Heart left ventricle (tissue), 16 donors: Measurements from ENCODE around the gene CPT2. TPM values are rescaled to one million over a fixed set of nuclear protein-coding genes. Genes with fewer than 3 reads are reported as not detected.

Experiments used
- ATAC-seq, 4 donors: fragments of 200-7000 bp; cut with Tn5 transposase; one replicate each; pipeline ENCODE4 v1.9.1; 2020 to 2022; ENCODE audit warnings: moderate library complexity in 4 of 4, mild to moderate bottlenecking in 3 of 4, moderate number of reproducible peaks in 1 of 4
- DNase-seq, 5 donors: peaks; one replicate each; pipeline ENCODE4 v3.0.0-alpha.2; 2020
- H3K27ac ChIP-seq, 12 donors: fragments of 200-600 bp; sonication (generic) in 4 of 12; one replicate each; pipeline versions ENCODE4 v1.5.0 to v1.8.0; 2016 to 2022; ENCODE audit warnings: mild to moderate bottlenecking in 2 of 12
- H3K27me3 ChIP-seq, 9 donors: fragments of 200-600 bp; sonication (generic) in 2 of 9; one replicate each; pipeline versions ENCODE4 v1.5.1 to v1.8.0; 2016 to 2022; ENCODE audit warnings: mild to moderate bottlenecking in 3 of 9
- H3K36me3 ChIP-seq, 9 donors: fragments of 200-600 bp; sonication (generic) in 2 of 9; one replicate each; pipeline versions ENCODE4 v1.5.0 to v1.8.0; 2018 to 2022; ENCODE audit warnings: mild to moderate bottlenecking in 2 of 9
- H3K4me1 ChIP-seq, 12 donors: fragments of 200-600 bp; sonication (generic) in 4 of 12; one replicate each; pipeline versions ENCODE4 v1.5.0 to v1.8.0; 2016 to 2022; ENCODE audit warnings: mild to moderate bottlenecking in 3 of 12
- H3K4me3 ChIP-seq, 12 donors: fragments of 200-600 bp; sonication (generic) in 4 of 12; one replicate each; pipeline versions ENCODE4 v1.5.0 to v1.8.0; 2017 to 2022; ENCODE audit warnings: mild to moderate bottlenecking in 9 of 12, moderate library complexity in 4 of 12
- H3K9me3 ChIP-seq, 12 donors: fragments of 200-600 bp; sonication (generic) in 4 of 12; one replicate each; pipeline versions ENCODE4 v1.5.0 to v1.8.0; 2016 to 2022; ENCODE audit warnings: mild to moderate bottlenecking in 1 of 12
- POLR2A ChIP-seq, 2 donors: fragments of 450-650 bp; IDR thresholded peaks; one replicate each; pipeline ENCODE4 v1.6.1; 2017; ENCODE audit warnings: antibody characterized with exemption in 2 of 2, mild to moderate bottlenecking in 2 of 2, moderate library complexity in 2 of 2
- WGBS, 4 donors: extraction: QIAGEN DNeasy Blood & Tissue Kit in 2 of 4; methylation state at CpG; one replicate each; pipeline versions ENCODE4 v1.1.5 to v1.1.7; 2013 to 2018; 5-methylcytosine and 5-hydroxymethylcytosine counted together
- intact Hi-C, 10 donors: fragments of 100-400 bp; cut with DNase I; formaldehyde crosslinking; loops; one replicate each; pipeline versions ENCODE4 v1.11.1 to v1.14.2; 2022
- polyA plus RNA-seq, 2 donors: library from polyadenylated mRNA; stranded (reverse); fragments of 200-250 nt; gene quantifications; one replicate each; pipeline ENCODE4 v1.2.3, GENCODE V29; 2013
- total RNA-seq, 9 donors: library from RNA; depleted of rRNA in 2 of 9; stranded (reverse); fragments of >200 nt in 2 of 9; fragmentation: NEBNext Ultra II Directional in 3 of 9; extraction: Animal tissue kit (Norgen Biotek cat#: 25700) in 3 of 9; gene quantifications; one replicate each; pipeline versions ENCODE4 v1.1.0 to v1.2.4, GENCODE V29; 2016 to 2023
- TF ChIP-seq, protein P1 (sequence below), 12 donors: fragments of 200-600 bp; sonication (generic) in 4 of 12; IDR thresholded peaks; one replicate each; pipeline versions ENCODE4 v1.5.0 to v1.8.0; 2018 to 2022; ENCODE audit warnings: antibody characterized with exemption in 12 of 12, mild to moderate bottlenecking in 5 of 12
- donor health status: ischemic (EF 13 %, LVEDD 7.1; RV severe dilation, severe dysfunction).
- donor health status: healthy with polysubstance abuse.
- donor health status: DM: no; HTN: yes; CAD: no.
- donor health status: DM: no; HTN: no; CAD: no.
- donor health status: ischemic (EF 25% LVEDD 6.9; RV normal size, moderate dysfunction).
- donor health status: ischemic (EF 25% LVEDD 5.7; RV mildly dilated, moderate dysfunction).
- donor health status: healthy.
- donor health status: DM: yes; HTN: yes; CAD: no.
- donor health status: ischemic (EF 35%, LVEDD 5.7; RV mildly dilated, moderate dysfunction).
- donor health status: nonischemic (EF 11% LVEDD 7.7; RV severe dilation, severe dysfunction).
- donor health status: DM: yes; HTN: yes; CAD: no.
- donor health status: PGD.
- donor health status: ischemic (EF 29% LVEDD 5.4; RV normal size, mild dysfunction).
- donor health status: nonischemic (EF 23%, LVEDD 6.1; RV moderate dilation, normal function).

Gene CPT2
- total and polyA plus RNA-seq, 11 donors, result 14.7 to 62.3 (median 34.0) TPM

- intact Hi-C loops, result loop anchor here in 8 of 10 donors (5.0 to 10.0 kb wide), 11 partner anchors 115 to 485 kb away; partner anchors contain the start of genes PODN (in 2 of the 8), COA7 (in 1 of the 8), ECHDC2 (in 1 of the 8) and SCP2 (in 1 of the 8)
- H3K9me3 ChIP-seq, result no peaks in the 10 kb centered on the region
- DNase-seq, result no peak
- H3K4me3 ChIP-seq, result no peak overlapping the region
- no peak for ATAC-seq
- TF ChIP-seq, protein P1, sequence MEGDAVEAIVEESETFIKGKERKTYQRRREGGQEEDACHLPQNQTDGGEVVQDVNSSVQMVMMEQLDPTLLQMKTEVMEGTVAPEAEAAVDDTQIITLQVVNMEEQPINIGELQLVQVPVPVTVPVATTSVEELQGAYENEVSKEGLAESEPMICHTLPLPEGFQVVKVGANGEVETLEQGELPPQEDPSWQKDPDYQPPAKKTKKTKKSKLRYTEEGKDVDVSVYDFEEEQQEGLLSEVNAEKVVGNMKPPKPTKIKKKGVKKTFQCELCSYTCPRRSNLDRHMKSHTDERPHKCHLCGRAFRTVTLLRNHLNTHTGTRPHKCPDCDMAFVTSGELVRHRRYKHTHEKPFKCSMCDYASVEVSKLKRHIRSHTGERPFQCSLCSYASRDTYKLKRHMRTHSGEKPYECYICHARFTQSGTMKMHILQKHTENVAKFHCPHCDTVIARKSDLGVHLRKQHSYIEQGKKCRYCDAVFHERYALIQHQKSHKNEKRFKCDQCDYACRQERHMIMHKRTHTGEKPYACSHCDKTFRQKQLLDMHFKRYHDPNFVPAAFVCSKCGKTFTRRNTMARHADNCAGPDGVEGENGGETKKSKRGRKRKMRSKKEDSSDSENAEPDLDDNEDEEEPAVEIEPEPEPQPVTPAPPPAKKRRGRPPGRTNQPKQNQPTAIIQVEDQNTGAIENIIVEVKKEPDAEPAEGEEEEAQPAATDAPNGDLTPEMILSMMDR (IDR thresholded peaks at IDR 0.05), result no peak
- TF ChIP-seq POLR2A (IDR thresholded peaks at IDR 0.05), result no peak
- no peaks in the 10 kb centered on the region for H3K36me3 ChIP-seq
- 70 to 76% (median 74%) methylated on average over 2 of the region's 2 CpGs for WGBS, 4 donors
- peaks cover 0 to 35% (median 9%) of the 10 kb centered on the region in 12 donors for H3K4me1 ChIP-seq
- no peak overlapping the region for H3K27ac ChIP-seq
- no peaks in the 10 kb centered on the region for H3K27me3 ChIP-seq
Measured at GRCh38 chr1:53180226-53180625, 16.4 kb upstream of the CPT2 start.

DNA sequence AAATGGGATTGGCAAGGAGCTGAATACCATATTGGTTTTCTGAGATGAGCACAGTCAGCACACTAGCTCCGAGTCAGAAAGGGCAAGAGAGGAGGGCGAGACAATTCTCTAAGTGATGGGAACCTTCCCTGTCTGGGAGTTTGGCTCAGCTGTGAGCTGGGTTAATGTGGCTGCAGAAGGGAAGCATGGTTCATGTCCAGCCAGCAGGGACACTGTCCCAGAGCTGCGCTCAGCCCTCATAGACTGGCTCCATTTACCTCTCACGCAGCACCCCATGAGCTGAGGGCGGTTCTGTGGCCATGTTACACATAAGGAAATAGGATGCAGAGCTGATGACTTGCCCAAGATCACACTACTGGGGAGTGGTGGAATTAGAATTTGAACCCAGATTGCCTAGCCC lies 15.7 kb upstream of the CPT2 start:
- ATAC-seq, result no peak
- intact Hi-C loops, result loop anchor here in 8 of 10 donors (5.0 to 10.0 kb wide), 11 partner anchors 116 to 486 kb away; partner anchors contain the start of genes PODN (in 2 of the 8), COA7 (in 1 of the 8), ECHDC2 (in 1 of the 8) and SCP2 (in 1 of the 8)
- WGBS, 4 donors, result 92 to 100% (median 96%) methylated on average over 3 to 5 of the region's 5 CpGs

GRCh38 chr1:53182111-53182593 lies 14.5 kb upstream of the CPT2 start:
- ATAC-seq, result peak in 3 of 4 donors; percentile 31 to 75 (median 60)
- H3K27ac ChIP-seq, result peak overlapping the region in 3 of 12 donors; percentile 16 to 45 (median 32)
- intact Hi-C loops, result loop anchor here in 8 of 10 donors (1.0 to 10.0 kb wide), 12 partner anchors 38 to 487 kb away; partner anchors contain the start of genes PODN (in 2 of the 8), COA7 (in 1 of the 8), CZIB (in 1 of the 8) and ECHDC2 (in 1 of the 8)

More for the DNA sequence above, 15.7 kb upstream of the CPT2 start:
- Histone ChIP-seq H3K4me3 (no peak overlapping the region), H3K9me3 (peaks cover 0 to 2% (median 0%) of the 10 kb centered on the region in 12 donors), H3K27me3 (no peaks in the 10 kb centered on the region), H3K4me1 (peaks cover 0 to 33% (median 9%) of the 10 kb centered on the region in 12 donors), H3K36me3 (no peaks in the 10 kb centered on the region), H3K27ac (no peak overlapping the region)
- TF ChIP-seq, protein P1 (IDR thresholded peaks at IDR 0.05), result no peak
- no peak for TF ChIP-seq POLR2A (IDR thresholded peaks at IDR 0.05)
- DNase-seq, result no peak

DNA sequence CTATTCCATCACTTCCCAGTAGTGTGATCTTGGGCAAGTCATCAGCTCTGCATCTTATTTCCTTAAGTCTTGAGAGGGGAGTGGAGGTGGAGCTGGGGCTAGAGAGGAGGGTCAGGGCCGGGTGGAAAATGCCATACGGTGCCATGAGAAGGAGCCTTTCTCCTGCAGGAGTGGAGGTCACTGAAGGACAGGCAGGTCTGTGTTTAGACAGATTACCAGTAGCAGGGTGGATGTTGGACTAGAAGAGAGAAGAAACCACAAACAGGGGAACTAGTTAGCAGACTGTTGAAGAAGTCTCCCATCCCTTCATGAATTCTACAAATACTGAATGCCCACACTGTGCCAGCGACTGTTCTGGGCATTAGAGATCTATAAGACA lies 13.9 kb upstream of the CPT2 start:
- Histone ChIP-seq H3K27ac (peak overlapping the region in 4 of 12 donors; percentile 16 to 45 (median 36)), H3K9me3 (peaks cover 0 to 2% (median 0%) of the 10 kb centered on the region in 12 donors), H3K36me3 (no peaks in the 10 kb centered on the region), H3K4me3 (no peak overlapping the region), H3K4me1 (peaks cover 0 to 19% (median 6%) of the 10 kb centered on the region in 12 donors), H3K27me3 (no peaks in the 10 kb centered on the region)
- intact Hi-C loops, result loop anchor here in 8 of 10 donors (1.0 to 10.0 kb wide), 12 partner anchors 38 to 488 kb away; partner anchors contain the start of genes PODN (in 2 of the 8), COA7 (in 1 of the 8), CZIB (in 1 of the 8) and ECHDC2 (in 1 of the 8)
- 72 to 89% (median 74%) methylated on average over 3 of the region's 3 CpGs for WGBS, 4 donors
- TF ChIP-seq, protein P1 (IDR thresholded peaks at IDR 0.05), result no peak
- no peak for TF ChIP-seq POLR2A (IDR thresholded peaks at IDR 0.05)
- DNase-seq (no peak), ATAC-seq (peak in 1 of 4 donors; percentile 7)

More at GRCh38 chr1:53182111-53182593, 14.5 kb upstream of the CPT2 start:
- no peaks in the 10 kb centered on the region for H3K27me3 ChIP-seq
- WGBS, 4 donors, result 16 to 19% (median 17%) methylated on average over 16 of the region's 16 CpGs
- peaks cover 0 to 2% (median 0%) of the 10 kb centered on the region in 12 donors for H3K9me3 ChIP-seq
- TF ChIP-seq, protein P1 (IDR thresholded peaks at IDR 0.05), result peak; percentile 77 to 94 (median 89)
- no peak for TF ChIP-seq POLR2A (IDR thresholded peaks at IDR 0.05)
- DNase-seq, result peak; percentile 75 to 87 (median 80)
- H3K4me3 ChIP-seq, result no peak overlapping the region
- H3K4me1 ChIP-seq, result peaks cover 0 to 23% (median 6%) of the 10 kb centered on the region in 12 donors
- no peaks in the 10 kb centered on the region for H3K36me3 ChIP-seq
